ENCODE results near the gene PNMA6E.

- TF ChIP-seq CTCF (tag by site-specific recombination; IDR thresholded peaks at IDR 0.05) (no peak), ZBTB10 (tag by site-specific recombination; IDR thresholded peaks at IDR 0.05) (no peak), ZNF138 (tag by site-specific recombination; IDR thresholded peaks at IDR 0.05; ENCODE audit: borderline replicate concordance) (no peak), ATF2 (tag by site-specific recombination; IDR thresholded peaks at IDR 0.05; ENCODE audit: low read depth) (no peak), ZBTB1 (tag by site-specific recombination; IDR thresholded peaks at IDR 0.05) (no peak), GLI4 (tag by site-specific recombination; IDR thresholded peaks at IDR 0.05) (no peak), FEZF1 (tag by site-specific recombination; IDR thresholded peaks at IDR 0.05) (no peak), PBX3 (CRISPR knock-in tag; IDR thresholded peaks at IDR 0.05) (no peak), TSHZ1 (tag by site-specific recombination; IDR thresholded peaks at IDR 0.05; ENCODE audit: borderline replicate concordance) (no peak), ZNF223 (tag by site-specific recombination; IDR thresholded peaks at IDR 0.05) (no peak)
Observed at GRCh38 chrX:153366878-153367538, 34.1 kb downstream of the PNMA6E start.

All from HEK293 (cell line).